ENCODE measurements around the gene PAX6. TPM values are rescaled to one million over a fixed set of nuclear protein-coding genes. Genes with fewer than 3 reads are reported as not detected.
A peak's percentile ranks its signal among the peaks of the same experiment; 100 is the strongest.

Gene PAX6
- total and polyA plus RNA-seq, 4 donors = 0.23 to 0.38 TPM; not detected in 2

DNA sequence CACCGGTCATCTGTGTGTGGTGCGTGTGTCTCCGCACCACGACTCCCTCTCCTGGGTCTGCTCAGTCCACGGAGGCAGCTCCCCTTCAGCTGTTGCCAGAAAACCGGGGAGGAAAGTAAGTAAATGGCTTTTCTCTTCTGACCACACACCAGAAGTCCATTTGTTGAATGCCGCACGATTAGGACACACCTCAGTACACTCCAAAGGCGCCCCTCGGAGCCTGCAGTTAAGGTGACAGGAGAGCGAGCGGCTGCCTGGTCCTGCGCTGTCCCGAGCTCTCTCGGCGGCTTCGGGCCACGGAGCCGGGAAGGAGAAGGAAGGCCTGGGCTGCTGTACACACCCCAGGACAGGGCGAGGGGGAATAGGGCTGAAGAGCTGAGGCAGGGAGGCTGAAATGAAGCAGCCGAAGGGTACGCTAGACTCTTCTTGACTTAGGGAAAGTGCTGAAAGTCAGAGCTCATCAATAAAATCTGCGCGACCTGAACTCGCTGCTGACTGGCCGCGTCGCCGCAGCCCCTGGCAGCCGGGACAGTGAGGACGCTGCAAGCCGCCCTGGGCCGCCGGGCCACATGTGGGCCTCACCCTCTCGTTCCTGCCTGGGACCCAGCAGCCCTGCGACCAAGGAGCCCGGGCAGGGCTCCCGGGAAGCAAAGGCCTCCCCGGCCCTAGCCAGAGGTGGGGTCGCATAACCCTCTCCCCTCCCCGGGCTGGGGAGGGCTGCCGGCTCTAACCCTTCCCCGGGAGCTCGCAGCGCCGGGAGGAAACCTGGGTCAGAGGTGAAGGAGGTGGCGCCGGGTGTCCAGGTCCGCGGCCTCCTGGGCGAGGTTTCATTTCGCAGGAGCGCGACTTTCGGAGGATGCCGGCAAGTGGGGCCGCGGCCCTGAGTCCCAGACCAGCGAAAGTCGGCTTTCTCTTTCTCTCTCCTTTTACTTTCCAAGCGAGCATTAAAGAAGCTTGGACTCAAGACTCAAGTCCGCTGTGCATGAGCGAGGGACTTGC lies 1.6 kb upstream of the PAX6 start:
- WGBS, 2 donors = 9% methylated on average over 61 to 63 of the region's 63 CpGs
- Histone ChIP-seq H3K27ac (ENCODE audit: low read depth in 1 of 2, low read length in 2 of 2) (no peak overlapping the region), H3K4me1 (ENCODE audit: control insufficient read depth in 1 of 2, insufficient read depth in 2 of 2, low read length in 2 of 2) (peaks cover 0 to 3% of the 10 kb centered on the region in 2 donors), H3K9me3 (ENCODE audit: control insufficient read depth, low read length) (no peaks in the 10 kb centered on the region), H3K4me3 (ENCODE audit: low read length in 2 of 2) (peak overlapping the region; percentile 1 to 11), H3K36me3 (ENCODE audit: control insufficient read depth in 1 of 2, insufficient read depth in 2 of 2, low read length in 1 of 2) (no peaks in the 10 kb centered on the region), H3K27me3 (ENCODE audit: control insufficient read depth in 1 of 2, insufficient read depth in 2 of 2, low read length in 1 of 2) (no peaks in the 10 kb centered on the region)
- intact Hi-C loops (cut with DNase I) = no loop called here
- no peak for ATAC-seq (ENCODE audit: low FRiP score)
- DNase-seq = peak in 1 of 2 donors; percentile 72

DNA sequence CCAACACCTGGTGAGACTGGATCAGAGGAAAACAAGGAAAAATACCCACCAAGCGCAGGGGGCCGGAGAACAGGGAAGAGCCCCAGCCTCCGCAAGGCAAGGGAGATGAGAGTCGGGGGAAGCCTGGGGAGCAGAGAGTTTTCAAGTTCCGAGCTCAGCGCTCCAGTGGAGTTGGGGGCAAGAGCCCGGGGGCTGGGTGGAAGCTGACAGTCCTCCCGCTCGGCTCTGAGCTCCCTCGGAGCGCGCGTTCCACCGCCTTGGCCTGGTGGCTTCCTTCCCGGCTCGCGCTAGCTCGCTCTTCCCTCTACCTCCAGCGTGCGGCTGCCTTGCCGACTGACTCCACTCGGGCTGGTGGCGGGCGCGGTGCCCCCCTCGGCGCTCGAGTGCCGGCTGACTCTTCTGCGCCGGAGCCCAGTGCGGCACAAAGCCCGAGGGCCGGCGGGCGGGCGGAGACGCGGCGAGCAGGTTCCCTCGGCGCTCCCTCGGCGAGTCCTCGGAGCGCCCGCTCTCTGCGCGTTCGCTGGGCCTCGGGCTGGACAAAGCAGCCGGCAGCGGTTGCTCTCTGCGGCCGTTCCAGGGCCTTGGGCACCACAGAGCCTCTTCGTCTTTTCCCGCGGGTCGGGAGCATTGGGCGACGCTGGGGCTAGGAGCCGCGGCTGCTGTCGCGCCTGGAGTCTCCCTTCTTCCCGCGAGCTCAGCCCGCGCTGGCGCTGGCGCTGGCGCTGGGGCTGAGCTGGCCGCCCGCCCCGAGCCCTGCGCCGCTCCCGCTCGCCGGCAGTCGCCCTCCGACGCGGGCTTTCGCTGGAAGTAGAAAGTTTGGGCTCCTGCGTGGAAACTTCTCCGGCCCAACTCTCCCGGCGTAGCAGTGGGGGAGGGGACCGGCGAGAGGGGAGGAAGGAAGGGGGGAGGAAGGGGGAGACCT lies 1.0 kb downstream of the PAX6 start:
- DNase-seq = peak in 1 of 2 donors; percentile 83
- peaks cover 0 to 3% of the 10 kb centered on the region in 2 donors for H3K4me1 ChIP-seq (ENCODE audit: control insufficient read depth in 1 of 2, insufficient read depth in 2 of 2, low read length in 2 of 2)
- peak overlapping the region; percentile 28 to 32 for H3K4me3 ChIP-seq (ENCODE audit: low read length in 2 of 2)
- H3K27me3 ChIP-seq (ENCODE audit: control insufficient read depth in 1 of 2, insufficient read depth in 2 of 2, low read length in 1 of 2) = peaks cover 0 to 2% of the 10 kb centered on the region in 2 donors
- no peaks in the 10 kb centered on the region for H3K9me3 ChIP-seq (ENCODE audit: control insufficient read depth, low read length)
- H3K36me3 ChIP-seq (ENCODE audit: control insufficient read depth in 1 of 2, insufficient read depth in 2 of 2, low read length in 1 of 2) = no peaks in the 10 kb centered on the region
- peak; percentile 27 for ATAC-seq (ENCODE audit: low FRiP score)
- 2 to 3% methylated on average over 86 to 91 of the region's 91 CpGs for WGBS, 2 donors
- no peak overlapping the region for H3K27ac ChIP-seq (ENCODE audit: low read depth in 1 of 2, low read length in 2 of 2)
- intact Hi-C loops (cut with DNase I) = no loop called here

DNA sequence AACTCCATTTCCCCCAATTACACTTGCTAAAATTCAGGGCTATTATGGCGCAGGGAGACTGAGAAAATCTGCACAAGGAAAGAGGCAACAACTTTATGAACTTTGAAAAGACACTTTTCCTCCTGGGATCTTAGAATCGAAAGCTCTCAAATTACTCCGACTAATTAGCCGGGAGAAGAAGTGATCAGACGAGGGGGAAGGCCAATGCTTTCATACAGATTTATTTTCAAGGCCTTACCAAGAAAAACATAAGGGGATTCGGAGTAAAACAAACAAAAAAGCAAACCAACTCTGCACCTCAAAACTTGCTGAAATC lies 1.6 kb downstream of the PAX6 start:
- 32 to 39% methylated on average over 6 of the region's 6 CpGs for WGBS, 2 donors
- DNase-seq (no peak), ATAC-seq (ENCODE audit: low FRiP score) (no peak)
- H3K9me3 ChIP-seq (ENCODE audit: control insufficient read depth, low read length) = no peaks in the 10 kb centered on the region
- intact Hi-C loops (cut with DNase I) = no loop called here
- no peak overlapping the region for H3K4me3 ChIP-seq (ENCODE audit: low read length in 2 of 2)
- H3K36me3 ChIP-seq (ENCODE audit: control insufficient read depth in 1 of 2, insufficient read depth in 2 of 2, low read length in 1 of 2) = no peaks in the 10 kb centered on the region
- H3K27ac ChIP-seq (ENCODE audit: low read depth in 1 of 2, low read length in 2 of 2) = no peak overlapping the region
- peaks cover 0 to 2% of the 10 kb centered on the region in 2 donors for H3K27me3 ChIP-seq (ENCODE audit: control insufficient read depth in 1 of 2, insufficient read depth in 2 of 2, low read length in 1 of 2)
- H3K4me1 ChIP-seq (ENCODE audit: control insufficient read depth in 1 of 2, insufficient read depth in 2 of 2, low read length in 2 of 2) = peaks cover 0 to 3% of the 10 kb centered on the region in 2 donors

DNA sequence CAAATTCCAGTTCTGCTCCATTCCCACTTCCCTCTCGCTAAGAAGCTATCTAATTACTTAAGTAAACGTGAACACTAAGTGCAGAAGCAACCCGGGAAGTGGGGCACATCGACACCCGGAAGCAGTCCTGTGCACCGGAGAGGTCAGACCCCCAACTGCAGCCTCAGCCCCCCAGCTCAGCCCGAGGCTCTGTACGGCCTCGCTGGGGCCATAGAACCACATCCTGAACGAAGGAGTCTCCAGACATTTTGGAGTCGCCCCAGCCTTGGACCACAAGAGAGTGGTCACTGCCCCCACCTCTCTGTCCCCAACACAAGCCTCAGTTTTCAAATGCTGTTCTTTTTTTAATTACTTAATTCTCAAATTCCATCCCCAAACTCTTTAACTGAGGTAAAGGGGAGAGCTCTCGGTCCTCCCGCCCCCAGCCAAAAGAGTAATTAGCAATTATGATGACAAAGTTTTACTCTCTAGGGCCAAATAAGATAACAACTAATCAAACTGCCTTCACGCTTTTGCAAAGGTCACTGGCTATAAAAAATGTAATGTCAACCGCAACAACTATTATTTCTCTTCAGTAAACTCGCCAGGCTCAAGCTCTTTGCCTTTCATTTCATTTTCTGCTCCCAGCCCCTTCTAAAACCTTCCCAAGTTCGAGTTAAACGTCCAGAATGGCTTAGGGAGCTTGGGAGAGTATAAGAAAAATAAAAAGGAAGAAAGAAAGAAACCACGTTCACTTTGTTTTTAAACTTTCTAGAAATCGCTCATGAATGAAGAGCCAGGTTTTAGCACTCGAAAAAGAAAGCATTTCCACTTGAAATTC lies 2.2 kb downstream of the PAX6 start:
- 17% methylated on average over 21 of the region's 21 CpGs for WGBS, 2 donors
- Histone ChIP-seq H3K9me3 (ENCODE audit: control insufficient read depth, low read length) (no peaks in the 10 kb centered on the region), H3K27me3 (ENCODE audit: control insufficient read depth in 1 of 2, insufficient read depth in 2 of 2, low read length in 1 of 2) (peaks cover 0 to 2% of the 10 kb centered on the region in 2 donors), H3K27ac (ENCODE audit: low read depth in 1 of 2, low read length in 2 of 2) (no peak overlapping the region), H3K4me1 (ENCODE audit: control insufficient read depth in 1 of 2, insufficient read depth in 2 of 2, low read length in 2 of 2) (peaks cover 0 to 3% of the 10 kb centered on the region in 2 donors), H3K4me3 (ENCODE audit: low read length in 2 of 2) (no peak overlapping the region), H3K36me3 (ENCODE audit: control insufficient read depth in 1 of 2, insufficient read depth in 2 of 2, low read length in 1 of 2) (no peaks in the 10 kb centered on the region)
- ATAC-seq (ENCODE audit: low FRiP score) = no peak
- peak in 1 of 2 donors; percentile 22 for DNase-seq
- intact Hi-C loops (cut with DNase I) = no loop called here

DNA sequence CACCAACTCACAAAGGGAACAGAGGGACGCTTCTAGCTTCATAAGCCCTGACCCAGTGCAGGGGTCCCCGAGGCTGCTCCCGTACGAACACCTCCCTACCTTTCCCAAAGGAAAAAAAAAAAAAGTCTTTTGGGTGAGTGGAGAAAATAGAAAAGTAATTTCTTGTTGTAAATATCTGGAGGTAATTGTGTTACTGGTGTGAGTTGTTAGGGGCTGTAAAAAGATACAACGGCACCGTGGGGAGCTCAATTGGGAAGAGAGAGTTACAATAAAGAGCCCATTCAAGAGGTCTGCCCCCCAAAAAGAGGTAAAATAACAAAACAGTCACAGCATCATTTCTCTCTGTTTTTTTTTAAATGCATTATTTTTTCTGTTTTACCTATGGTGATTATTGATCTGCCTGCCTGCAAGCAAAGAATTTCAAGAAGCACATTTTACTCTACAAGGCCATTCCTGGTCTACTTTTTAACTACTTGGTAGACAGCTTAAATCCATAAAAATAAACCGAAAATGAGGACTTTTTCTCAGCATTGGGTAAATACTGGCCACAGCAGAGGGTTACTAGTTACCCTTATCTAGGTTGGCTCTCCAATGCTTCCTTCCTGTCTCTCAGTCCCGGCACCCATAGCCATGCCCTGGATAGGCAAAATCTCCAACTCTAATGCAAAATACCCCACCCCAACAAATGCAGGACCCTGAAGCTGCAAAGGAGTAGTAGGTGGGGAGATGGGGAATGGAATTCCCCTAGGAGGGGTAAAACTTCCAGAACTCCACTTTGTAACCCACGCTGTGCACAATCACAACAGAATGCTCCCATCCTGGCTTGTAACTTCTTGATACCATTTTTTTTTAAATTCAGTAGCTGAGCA lies 3.1 kb downstream of the PAX6 start:
- Histone ChIP-seq H3K27ac (ENCODE audit: low read depth in 1 of 2, low read length in 2 of 2) (no peak overlapping the region), H3K9me3 (ENCODE audit: control insufficient read depth, low read length) (no peaks in the 10 kb centered on the region), H3K4me1 (ENCODE audit: control insufficient read depth in 1 of 2, insufficient read depth in 2 of 2, low read length in 2 of 2) (peaks cover 0 to 3% of the 10 kb centered on the region in 2 donors), H3K27me3 (ENCODE audit: control insufficient read depth in 1 of 2, insufficient read depth in 2 of 2, low read length in 1 of 2) (peaks cover 0 to 2% of the 10 kb centered on the region in 2 donors), H3K4me3 (ENCODE audit: low read length in 2 of 2) (no peak overlapping the region), H3K36me3 (ENCODE audit: control insufficient read depth in 1 of 2, insufficient read depth in 2 of 2, low read length in 1 of 2) (no peaks in the 10 kb centered on the region)
- 16% methylated on average over 9 of the region's 9 CpGs for WGBS, 2 donors
- DNase-seq = no peak
- intact Hi-C loops (cut with DNase I) = no loop called here
- no peak for ATAC-seq (ENCODE audit: low FRiP score)

DNA sequence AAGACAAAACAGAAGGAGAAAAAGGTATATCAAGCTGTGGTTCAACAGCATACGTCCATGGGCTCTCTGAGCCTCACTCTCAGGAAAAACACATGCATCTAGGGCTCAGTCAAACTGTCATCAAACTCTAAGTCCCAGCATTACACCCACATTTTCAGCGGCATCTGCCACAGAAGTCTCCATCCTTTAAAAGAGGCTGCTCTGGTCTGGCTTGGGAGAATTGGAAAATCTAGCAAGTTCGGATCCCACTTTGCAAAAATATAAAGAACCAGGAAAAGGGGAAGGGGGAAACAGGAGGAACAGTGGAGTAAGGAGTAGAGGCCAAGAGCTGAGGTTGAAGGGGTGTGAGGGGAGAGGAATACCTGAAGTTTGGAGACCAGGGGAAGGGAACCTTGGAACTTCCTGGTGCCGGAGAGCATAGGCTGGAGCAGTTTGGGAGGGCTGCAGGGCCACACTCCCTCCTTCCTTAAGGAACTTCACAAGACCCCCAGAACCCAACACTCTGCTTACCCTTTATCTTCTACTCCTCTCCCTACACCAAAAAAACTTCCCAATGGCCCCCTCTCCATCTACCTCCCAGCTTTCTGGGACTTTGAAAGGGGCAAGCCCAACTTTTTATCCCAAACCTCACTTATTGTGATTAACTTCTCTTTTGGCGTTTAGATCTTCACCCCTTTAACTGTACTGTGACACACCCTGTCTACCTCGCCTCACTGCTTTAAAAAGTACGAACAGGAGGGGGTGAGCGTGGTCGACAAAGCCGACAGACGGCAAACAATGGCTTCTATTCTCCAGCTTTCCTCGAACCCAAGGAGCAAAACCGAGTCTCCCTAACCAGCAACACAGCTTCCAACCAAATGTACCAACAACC lies 4.0 kb downstream of the PAX6 start:
- H3K4me3 ChIP-seq (ENCODE audit: low read length in 2 of 2) = no peak overlapping the region
- WGBS, 2 donors = 22 to 30% methylated on average over 13 of the region's 13 CpGs
- intact Hi-C loops (cut with DNase I) = no loop called here
- peaks cover 0 to 3% of the 10 kb centered on the region in 2 donors for H3K4me1 ChIP-seq (ENCODE audit: control insufficient read depth in 1 of 2, insufficient read depth in 2 of 2, low read length in 2 of 2)
- ATAC-seq (ENCODE audit: low FRiP score) = no peak
- DNase-seq = no peak
- H3K27ac ChIP-seq (ENCODE audit: low read depth in 1 of 2, low read length in 2 of 2) = no peak overlapping the region
- H3K36me3 ChIP-seq (ENCODE audit: control insufficient read depth in 1 of 2, insufficient read depth in 2 of 2, low read length in 1 of 2) = no peaks in the 10 kb centered on the region
- peaks cover 0 to 2% of the 10 kb centered on the region in 2 donors for H3K27me3 ChIP-seq (ENCODE audit: control insufficient read depth in 1 of 2, insufficient read depth in 2 of 2, low read length in 1 of 2)
- no peaks in the 10 kb centered on the region for H3K9me3 ChIP-seq (ENCODE audit: control insufficient read depth, low read length)
